22Rv1 (cell line): ENCODE data around the gene CPAMD8.

Source experiments
- ZFX ChIP-seq: fragments of 450-650 bp; IDR thresholded peaks from 2 replicates; pipeline ENCODE4 v1.6.1; 2017; ENCODE audit warnings: antibody characterized with exemption, borderline replicate concordance
- TF ChIP-seq, protein P1 (sequence below): fragments of 450-650 bp; IDR thresholded peaks from 2 replicates; pipeline ENCODE4 v1.5.1; 2017; ENCODE audit warnings: mild to moderate bottlenecking

DNA sequence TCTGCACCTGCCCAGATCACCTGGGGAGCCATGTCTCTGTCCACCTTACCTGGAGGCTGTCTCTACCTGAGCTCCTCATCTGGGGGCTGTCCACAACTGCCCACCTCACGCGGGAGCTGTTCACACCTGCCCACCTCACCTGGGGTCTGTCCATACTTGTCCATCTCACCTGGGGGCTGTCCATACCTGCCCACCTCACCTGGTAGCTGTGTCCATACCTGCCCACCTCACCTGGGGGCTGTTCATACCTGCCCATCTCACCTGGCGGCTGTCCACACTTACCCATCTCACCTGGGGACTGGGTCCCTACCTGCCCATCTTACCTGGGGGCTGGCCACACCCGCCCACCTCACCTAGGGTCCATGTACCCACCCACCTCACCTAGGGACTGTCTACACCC is 10.0 kb upstream of the CPAMD8 start:
- TF ChIP-seq, protein P1, sequence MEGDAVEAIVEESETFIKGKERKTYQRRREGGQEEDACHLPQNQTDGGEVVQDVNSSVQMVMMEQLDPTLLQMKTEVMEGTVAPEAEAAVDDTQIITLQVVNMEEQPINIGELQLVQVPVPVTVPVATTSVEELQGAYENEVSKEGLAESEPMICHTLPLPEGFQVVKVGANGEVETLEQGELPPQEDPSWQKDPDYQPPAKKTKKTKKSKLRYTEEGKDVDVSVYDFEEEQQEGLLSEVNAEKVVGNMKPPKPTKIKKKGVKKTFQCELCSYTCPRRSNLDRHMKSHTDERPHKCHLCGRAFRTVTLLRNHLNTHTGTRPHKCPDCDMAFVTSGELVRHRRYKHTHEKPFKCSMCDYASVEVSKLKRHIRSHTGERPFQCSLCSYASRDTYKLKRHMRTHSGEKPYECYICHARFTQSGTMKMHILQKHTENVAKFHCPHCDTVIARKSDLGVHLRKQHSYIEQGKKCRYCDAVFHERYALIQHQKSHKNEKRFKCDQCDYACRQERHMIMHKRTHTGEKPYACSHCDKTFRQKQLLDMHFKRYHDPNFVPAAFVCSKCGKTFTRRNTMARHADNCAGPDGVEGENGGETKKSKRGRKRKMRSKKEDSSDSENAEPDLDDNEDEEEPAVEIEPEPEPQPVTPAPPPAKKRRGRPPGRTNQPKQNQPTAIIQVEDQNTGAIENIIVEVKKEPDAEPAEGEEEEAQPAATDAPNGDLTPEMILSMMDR = no peak
- no peak for TF ChIP-seq ZFX
